ENCODE data around the gene CRHBP. TPM values are rescaled to one million over a fixed set of nuclear protein-coding genes. Genes with fewer than 3 reads are reported as not detected.

The CRHBP gene
- total RNA-seq, 1 experiment from 2014 or later = not detected

- H3F3A ChIP-seq (ENCODE audit: insufficient read depth, low read depth) = no peaks in the 10 kb centered on the region
- H4K20me1 ChIP-seq (ENCODE audit: insufficient read depth) = no peaks in the 10 kb centered on the region
- POLR2A ChIA-PET (ENCODE audit: unreplicated experiment) = no interaction called here
- H3K79me2 ChIP-seq (ENCODE audit: low read depth) = no peaks in the 10 kb centered on the region
- H3K4me1 ChIP-seq (replicated peaks; ENCODE audit: insufficient read depth) = no peaks in the 10 kb centered on the region
- BruUV-seq (replicated peaks) = no TSS peak
- no peak overlapping the region for H3K27ac ChIP-seq
- H3K4me2 ChIP-seq = no peak overlapping the region
- no peaks in the 10 kb centered on the region for H3K9me2 ChIP-seq (ENCODE audit: insufficient read depth)
- peak in 1 of 2 experiments; percentile 70 for DNase-seq
- H3K36me3 ChIP-seq (ENCODE audit: low read depth) = no peaks in the 10 kb centered on the region
- TF ChIP-seq EZH2 (IDR thresholded peaks at IDR 0.05; ENCODE audit: low read depth) (no peak), CTCF (conservative IDR thresholded peaks at IDR 0.05) (no peak)
- H2AFZ ChIP-seq = peak overlapping the region; percentile 52; the same call in 1 of the 2 replicates
- no peak overlapping the region for H3K4me3 ChIP-seq
- CTCF ChIA-PET = no interaction called here
- intact Hi-C loops (cut with micrococcal nuclease; ENCODE audit: unreplicated experiment) = no loop called here
- no peaks in the 10 kb centered on the region for H3K9me3 ChIP-seq (ENCODE audit: insufficient read depth, low read depth)
- no peaks in the 10 kb centered on the region for H3K27me3 ChIP-seq (ENCODE audit: insufficient read depth, low read depth)
These were observed 46.6 kb downstream of the CRHBP start for GRCh38 chr5:76999451-76999850.

- no TSS peak for BruUV-seq (replicated peaks)
- Histone ChIP-seq H3K4me1 (replicated peaks; ENCODE audit: insufficient read depth) (no peaks in the 10 kb centered on the region), H3K9me2 (ENCODE audit: insufficient read depth) (no peaks in the 10 kb centered on the region), H3K4me3 (no peak overlapping the region), H3F3A (ENCODE audit: insufficient read depth, low read depth) (no peaks in the 10 kb centered on the region), H4K20me1 (ENCODE audit: insufficient read depth) (no peaks in the 10 kb centered on the region), H2AFZ (no peak overlapping the region), H3K36me3 (ENCODE audit: low read depth) (no peaks in the 10 kb centered on the region), H3K27ac (no peak overlapping the region), H3K79me2 (ENCODE audit: low read depth) (no peaks in the 10 kb centered on the region), H3K27me3 (ENCODE audit: insufficient read depth, low read depth) (no peaks in the 10 kb centered on the region), H3K9me3 (ENCODE audit: insufficient read depth, low read depth) (no peaks in the 10 kb centered on the region), H3K4me2 (no peak overlapping the region)
- intact Hi-C loops (cut with micrococcal nuclease; ENCODE audit: unreplicated experiment) = no loop called here
- no peak for DNase-seq
- TF ChIP-seq CTCF (conservative IDR thresholded peaks at IDR 0.05) = no peak
- TF ChIP-seq EZH2 (IDR thresholded peaks at IDR 0.05; ENCODE audit: low read depth) = no peak
- ChIA-PET POLR2A (ENCODE audit: unreplicated experiment) (no interaction called here), CTCF (no interaction called here)
These were observed 50.4 kb downstream of the CRHBP start for GRCh38 chr5:77003246-77003645.

- Histone ChIP-seq H4K20me1 (ENCODE audit: insufficient read depth) (no peaks in the 10 kb centered on the region), H3K79me2 (ENCODE audit: low read depth) (no peaks in the 10 kb centered on the region), H2AFZ (no peak overlapping the region), H3K9me3 (ENCODE audit: insufficient read depth, low read depth) (no peaks in the 10 kb centered on the region), H3K27me3 (ENCODE audit: insufficient read depth, low read depth) (no peaks in the 10 kb centered on the region), H3K36me3 (ENCODE audit: low read depth) (no peaks in the 10 kb centered on the region), H3F3A (ENCODE audit: insufficient read depth, low read depth) (no peaks in the 10 kb centered on the region), H3K4me2 (no peak overlapping the region), H3K4me3 (no peak overlapping the region), H3K9me2 (ENCODE audit: insufficient read depth) (no peaks in the 10 kb centered on the region), H3K27ac (no peak overlapping the region), H3K4me1 (replicated peaks; ENCODE audit: insufficient read depth) (no peaks in the 10 kb centered on the region)
- POLR2A ChIA-PET (ENCODE audit: unreplicated experiment) = no interaction called here
- intact Hi-C loops (cut with micrococcal nuclease; ENCODE audit: unreplicated experiment) = no loop called here
- no peak for TF ChIP-seq CTCF (conservative IDR thresholded peaks at IDR 0.05)
- no peak for TF ChIP-seq EZH2 (IDR thresholded peaks at IDR 0.05; ENCODE audit: low read depth)
- BruUV-seq (replicated peaks) = no TSS peak
- CTCF ChIA-PET = no interaction called here
- DNase-seq = no peak
These were observed 53.3 kb downstream of the CRHBP start for GRCh38 chr5:77006124-77006523.

Measured in PC-9 (cell line).